T-cell (primary cell): ENCODE data around the gene SLCO2B1. TPM values are rescaled to one million over a fixed set of nuclear protein-coding genes. Genes with fewer than 3 reads are reported as not detected.

ENCODE experiments used
- ATAC-seq, 4 experiments: fragments of 200-7000 bp in 3 of 4; fragments of 150-1000 bp in 1 of 4; cut with Tn5 transposase; replicated peaks in 1 of 4; 1 replicate in 3 of 4; 2 replicates in 1 of 4; pipeline ENCODE4 v1.10.0; 2021; ENCODE audit warnings: moderate library complexity in 3 of 4, mild to moderate bottlenecking in 2 of 4, moderate number of reproducible peaks in 1 of 4
- CTCF ChIA-PET, 2 donors: fragments of 300-600 bp; sonication (Branson Sonifier 250); formaldehyde crosslinking; loops; one replicate each; lab custom pipeline; 2022; ENCODE audit warnings: antibody characterized with exemption in 2 of 2; lab: Charles Lee
- POLR2A ChIA-PET, 2 donors: fragments of 300-600 bp; sonication (Branson Sonifier 250); formaldehyde crosslinking; loops; one replicate each; lab custom pipeline; 2022; ENCODE audit warnings: antibody characterized with exemption in 2 of 2; lab: Charles Lee
- DNase-seq, 35 experiments: peaks; one replicate each; pipeline versions ENCODE4 v3.0.0 to v3.0.0-alpha.2; 2013 to 2023
- H3K27ac ChIP-seq: one replicate; pipeline ENCODE4 v1.5.1; 2013; ENCODE audit warnings: low read length
- H3K27me3 ChIP-seq, 2 experiments: replicated peaks in 1 of 2; 1 replicate in 1 of 2; 2 replicates in 1 of 2; pipeline versions ENCODE4 v1.6.1 to v1.7.0; 2013; ENCODE audit warnings: low read length in 1 of 2, mixed read lengths in 1 of 2; ENCODE audit not compliant: control insufficient read depth in 2 of 2, insufficient read depth in 2 of 2; ENCODE audit errors: extremely low read depth in 1 of 2
- H3K36me3 ChIP-seq, 2 donors: 1 replicate in 1 of 2; 2 replicates in 1 of 2; pipeline versions ENCODE4 v1.6.1 to v1.7.0; 2013; ENCODE audit warnings: low read length in 1 of 2; ENCODE audit not compliant: control insufficient read depth in 2 of 2, insufficient read depth in 1 of 2; ENCODE audit errors: extremely low read depth in 1 of 2
- H3K4me1 ChIP-seq, 2 experiments: 1 replicate in 1 of 2; 2 replicates in 1 of 2; pipeline versions ENCODE4 v1.6.1 to v1.7.0; 2013; ENCODE audit warnings: low read length in 2 of 2, mixed read lengths in 1 of 2; ENCODE audit not compliant: insufficient read depth in 2 of 2, control insufficient read depth in 1 of 2; ENCODE audit errors: extremely low read depth in 1 of 2
- H3K4me3 ChIP-seq, 2 donors: 1 replicate in 1 of 2; 2 replicates in 1 of 2; pipeline versions ENCODE4 v1.5.1 to v1.7.0; 2013; ENCODE audit warnings: mild to moderate bottlenecking in 2 of 2, low read length in 1 of 2, moderate library complexity in 1 of 2; ENCODE audit not compliant: control insufficient read depth in 1 of 2; ENCODE audit errors: extremely low read depth in 1 of 2
- H3K9me3 ChIP-seq: 2 replicates; pipeline ENCODE4 v1.7.0; 2013
- H3K27ac Mint-ChIP-seq, 2 donors: one replicate each; pipeline ENCODE4 v1.8.0; 2020 to 2021; ENCODE audit warnings: mild to moderate bottlenecking in 2 of 2, mixed read lengths in 2 of 2
- H3K27me3 Mint-ChIP-seq, 2 donors: one replicate each; pipeline ENCODE4 v1.8.0; 2021 to 2022; ENCODE audit warnings: mixed read lengths in 2 of 2
- H3K36me3 Mint-ChIP-seq: one replicate; pipeline ENCODE4 v1.8.0; 2021; ENCODE audit warnings: mixed read lengths
- H3K4me1 Mint-ChIP-seq, 3 donors: one replicate each; pipeline ENCODE4 v1.8.0; 2020 to 2022; ENCODE audit warnings: mixed read lengths in 3 of 3, mild to moderate bottlenecking in 1 of 3
- H3K4me3 Mint-ChIP-seq, 3 donors: one replicate each; pipeline ENCODE4 v1.8.0; 2020 to 2022; ENCODE audit warnings: mild to moderate bottlenecking in 3 of 3, mixed read lengths in 3 of 3, moderate library complexity in 3 of 3
- H3K9me3 Mint-ChIP-seq, 3 donors: one replicate each; pipeline ENCODE4 v1.8.0; 2020 to 2022; ENCODE audit warnings: mixed read lengths in 3 of 3
- WGBS: methylation state at CpG from one replicate; pipeline ENCODE4 v1.1.5; 2013; ENCODE audit warnings: missing lambda C conversion rate; ENCODE audit not compliant: insufficient coverage; 5-methylcytosine and 5-hydroxymethylcytosine counted together
- total RNA-seq, 35 experiments: library from RNA in 6 of 35; stranded (reverse) in 6 of 35; fragments of 120-200 nt in 1 of 35; gene quantifications; one replicate each; pipeline versions ENCODE4 v1.2.1 to v1.2.4 and lab custom pipeline; 2013 to 2026

Gene SLCO2B1
- total RNA-seq, 5 donors from 2014 or later (not counting 1 experiment from before 2014, with no cell fraction given) = 0.55 to 0.79 (median 0.63) TPM; not detected in 2

DNA sequence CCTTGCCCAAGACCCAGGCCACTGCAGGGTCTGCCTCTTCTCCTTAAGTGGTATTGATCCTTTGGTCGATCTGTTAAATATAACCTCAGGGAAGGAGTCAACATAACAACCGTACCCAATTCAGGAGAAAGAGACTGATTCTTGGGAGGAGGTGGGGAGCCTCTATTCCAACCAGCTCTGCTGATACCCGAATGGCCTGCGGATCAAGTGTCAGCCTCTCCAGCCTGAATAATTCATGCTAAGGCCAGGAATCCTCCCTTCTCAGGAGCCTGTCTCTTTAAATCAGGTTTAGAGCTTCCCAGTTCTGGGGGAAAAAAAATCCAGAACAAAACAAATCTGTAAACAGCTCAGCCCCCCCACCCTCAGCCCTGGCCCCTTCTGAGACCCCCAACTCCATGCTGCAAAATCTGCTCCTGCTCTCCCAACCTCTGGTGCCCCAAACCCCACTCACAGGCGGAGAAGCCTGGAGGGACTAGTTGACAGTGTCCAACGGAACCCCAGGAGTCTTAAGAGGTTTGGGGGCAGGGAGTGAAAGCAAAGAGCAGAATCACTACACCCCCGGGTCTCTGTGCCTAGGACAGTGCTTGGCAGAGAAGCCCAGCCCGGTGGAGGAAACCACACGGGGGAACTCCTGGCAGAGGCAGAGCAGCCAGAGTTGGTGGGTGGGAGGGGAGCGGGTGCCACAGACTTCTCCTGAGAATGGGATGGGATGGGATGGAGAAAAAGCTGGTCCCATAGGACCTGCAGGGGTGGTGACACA is 88.8 kb downstream of the SLCO2B1 start:
- H3K36me3 ChIP-seq = no peaks in the 10 kb centered on the region
- ChIA-PET CTCF (interaction anchor here (0.6 to 1.7 kb wide), 3 partner anchors 9 to 262 kb away, joined by 3 to 7 read pairs (median 7); no protein-coding TSS in a partner anchor), POLR2A (no interaction called here)
- H3K27ac Mint-ChIP-seq = no peak overlapping the region
- no peaks in the 10 kb centered on the region for H3K9me3 ChIP-seq
- H3K4me3 ChIP-seq = no peak overlapping the region
- H3K4me1 ChIP-seq = peaks cover 0 to 13% of the 10 kb centered on the region in 2 experiments
- H3K27ac ChIP-seq = no peak overlapping the region
- ATAC-seq (no peak), DNase-seq (no peak)
- H3K27me3 Mint-ChIP-seq = peaks cover 32 to 48% of the 10 kb centered on the region in 2 donors
- peaks cover 6 to 13% (median 10%) of the 10 kb centered on the region in 3 donors for H3K4me1 Mint-ChIP-seq
- peak overlapping the region; percentile 70 to 80 (median 70) for H3K4me3 Mint-ChIP-seq
- H3K27me3 ChIP-seq = peaks cover 10 to 61% of the 10 kb centered on the region in 2 experiments
- no peaks in the 10 kb centered on the region for H3K9me3 Mint-ChIP-seq
- no peaks in the 10 kb centered on the region for H3K36me3 Mint-ChIP-seq
- 42% methylated on average over 5 of the region's 10 CpGs for WGBS

- peak within 1 kb of the TSS; percentile 21 to 71 for H3K4me3 ChIP-seq
- WGBS = 1% methylated on average over 46 of the region's 58 CpGs
- H3K27me3 Mint-ChIP-seq = peaks cover 32 to 50% of the 10 kb centered on the region in 2 donors
These were observed 89.6 kb downstream of the SLCO2B1 start, which contains the start of gene TPBGL for GRCh38 chr11:75240311-75241035. Gene TPBGL (plus strand): TSS chr11:75240774. CDS start chr11:75241050, 276 bp downstream.

DNA sequence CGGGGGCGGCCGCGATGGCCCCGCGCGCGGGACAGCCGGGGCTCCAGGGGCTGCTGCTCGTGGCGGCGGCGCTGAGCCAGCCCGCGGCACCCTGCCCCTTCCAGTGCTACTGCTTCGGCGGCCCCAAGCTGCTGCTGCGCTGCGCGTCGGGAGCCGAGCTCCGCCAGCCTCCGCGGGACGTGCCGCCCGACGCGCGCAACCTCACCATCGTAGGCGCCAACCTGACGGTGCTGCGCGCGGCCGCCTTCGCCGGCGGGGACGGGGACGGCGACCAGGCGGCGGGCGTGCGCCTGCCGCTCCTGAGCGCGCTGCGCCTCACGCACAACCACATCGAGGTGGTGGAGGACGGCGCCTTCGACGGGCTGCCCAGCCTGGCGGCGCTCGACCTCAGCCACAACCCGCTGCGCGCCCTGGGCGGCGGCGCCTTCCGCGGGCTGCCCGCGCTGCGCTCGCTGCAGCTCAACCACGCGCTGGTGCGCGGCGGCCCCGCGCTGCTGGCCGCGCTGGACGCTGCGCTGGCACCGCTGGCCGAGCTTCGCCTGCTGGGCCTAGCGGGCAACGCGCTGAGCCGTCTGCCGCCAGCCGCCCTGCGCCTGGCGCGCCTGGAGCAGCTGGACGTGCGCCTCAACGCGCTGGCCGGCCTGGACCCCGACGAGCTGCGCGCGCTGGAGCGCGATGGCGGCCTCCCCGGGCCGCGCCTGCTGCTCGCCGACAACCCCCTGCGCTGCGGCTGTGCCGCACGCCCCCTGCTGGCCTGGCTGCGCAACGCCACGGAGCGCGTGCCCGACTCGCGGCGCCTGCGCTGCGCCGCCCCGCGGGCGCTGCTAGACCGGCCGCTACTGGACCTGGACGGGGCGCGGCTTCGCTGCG is 90.4 kb downstream of the SLCO2B1 start:
- Mint-ChIP-seq H3K27me3 (peaks cover 26 to 44% of the 10 kb centered on the region in 2 donors), H3K4me3 (peak overlapping the region; percentile 68 to 84 (median 73)), H3K27ac (no peak overlapping the region), H3K9me3 (no peaks in the 10 kb centered on the region), H3K4me1 (peaks cover 6 to 13% (median 10%) of the 10 kb centered on the region in 3 donors), H3K36me3 (no peaks in the 10 kb centered on the region)
- WGBS = 1% methylated on average over 140 of the region's 140 CpGs
- peaks cover 14 to 60% of the 10 kb centered on the region in 2 experiments for H3K27me3 ChIP-seq
- ChIA-PET CTCF (interaction anchor here (0.9 to 3.6 kb wide), 11 partner anchors 12 to 312 kb away, joined by 3 to 22 read pairs (median 3); no protein-coding TSS in a partner anchor), POLR2A (no interaction called here)
- no peaks in the 10 kb centered on the region for H3K9me3 ChIP-seq
- H3K36me3 ChIP-seq = no peaks in the 10 kb centered on the region
- ATAC-seq (peak; percentile 90 to 93 (median 92)), DNase-seq (peak in 34 of 35 experiments; percentile 67 to 92 (median 78))
- H3K27ac ChIP-seq = no peak overlapping the region
- peak overlapping the region; percentile 34 to 71 for H3K4me3 ChIP-seq
- peaks cover 0 to 13% of the 10 kb centered on the region in 2 experiments for H3K4me1 ChIP-seq

More at GRCh38 chr11:75240311-75241035, 89.6 kb downstream of the SLCO2B1 start, which contains the start of gene TPBGL:
- no peak within 1 kb of the TSS for H3K27ac Mint-ChIP-seq
- H3K4me1 ChIP-seq = peaks cover 0 to 13% of the 10 kb centered on the region in 2 experiments
- peaks cover 14 to 61% of the 10 kb centered on the region in 2 experiments for H3K27me3 ChIP-seq
- no peak within 1 kb of the TSS for H3K27ac ChIP-seq
- no peaks in the 10 kb centered on the region for H3K9me3 ChIP-seq
- no peaks in the 10 kb centered on the region for H3K36me3 Mint-ChIP-seq
- CTCF ChIA-PET = interaction anchor here (0.9 to 3.6 kb wide), 8 partner anchors 8 to 160 kb away, joined by 3 to 22 read pairs (median 4); no protein-coding TSS in a partner anchor
- POLR2A ChIA-PET = no interaction called here
- H3K9me3 Mint-ChIP-seq = no peaks in the 10 kb centered on the region
- peaks cover 6 to 13% (median 10%) of the 10 kb centered on the region in 3 donors for H3K4me1 Mint-ChIP-seq
- ATAC-seq (no peak), DNase-seq (no peak)
- H3K36me3 ChIP-seq = no peaks in the 10 kb centered on the region
- H3K4me3 Mint-ChIP-seq = peak within 1 kb of the TSS; percentile 70 to 84 (median 70)

DNA sequence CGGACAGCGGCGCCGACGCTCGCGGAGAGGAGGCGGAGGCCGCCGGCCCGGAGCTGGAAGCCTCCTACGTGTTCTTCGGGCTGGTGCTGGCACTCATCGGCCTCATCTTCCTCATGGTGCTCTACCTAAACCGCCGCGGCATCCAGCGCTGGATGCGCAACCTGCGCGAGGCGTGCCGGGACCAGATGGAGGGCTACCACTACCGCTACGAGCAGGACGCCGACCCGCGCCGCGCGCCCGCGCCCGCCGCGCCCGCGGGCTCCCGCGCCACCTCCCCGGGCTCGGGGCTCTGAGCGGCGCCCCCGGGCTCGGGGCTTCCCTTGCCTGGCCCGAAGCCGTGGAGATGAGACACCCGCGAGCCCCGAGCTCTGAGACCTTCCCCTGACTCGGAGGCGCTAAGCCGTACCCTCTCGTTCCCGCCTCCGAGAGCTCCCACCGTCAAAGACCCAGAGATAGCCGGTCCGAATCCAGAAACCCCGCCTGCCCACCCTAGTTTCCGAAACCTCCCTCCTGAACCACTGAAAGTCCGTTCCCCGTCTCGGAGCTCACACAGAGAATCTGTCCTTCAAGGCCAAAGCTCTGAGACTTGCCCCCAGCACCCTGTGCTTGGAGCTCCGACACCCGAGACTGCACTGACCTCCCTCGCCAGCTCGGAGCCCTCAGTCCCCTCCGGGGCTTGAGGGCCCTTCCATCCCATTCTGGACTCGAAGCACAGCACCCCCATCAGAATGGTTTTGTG is 91.2 kb downstream of the SLCO2B1 start:
- H3K4me3 Mint-ChIP-seq = peak overlapping the region; percentile 68 to 84 (median 75)
- Histone ChIP-seq H3K27ac (no peak overlapping the region), H3K36me3 (no peaks in the 10 kb centered on the region), H3K27me3 (peaks cover 14 to 52% of the 10 kb centered on the region in 2 experiments), H3K4me3 (peak overlapping the region; percentile 34 to 71), H3K4me1 (peaks cover 0 to 13% of the 10 kb centered on the region in 2 experiments), H3K9me3 (no peaks in the 10 kb centered on the region)
- ATAC-seq = peak; percentile 33 to 54 (median 44)
- H3K9me3 Mint-ChIP-seq = no peaks in the 10 kb centered on the region
- H3K36me3 Mint-ChIP-seq = no peaks in the 10 kb centered on the region
- ChIA-PET POLR2A (interaction anchor here in 1 of 2 donors (0.9 kb wide), 1 partner anchor 12 kb away, joined by 5 read pairs; no protein-coding TSS in a partner anchor), CTCF (interaction anchor here (0.5 to 3.6 kb wide), 13 partner anchors 12 to 312 kb away, joined by 3 to 22 read pairs (median 4); no protein-coding TSS in a partner anchor)
- 10% methylated on average over 72 of the region's 72 CpGs for WGBS
- H3K4me1 Mint-ChIP-seq = peaks cover 6 to 13% (median 10%) of the 10 kb centered on the region in 3 donors
- peak in 4 of 35 experiments; percentile 20 to 35 (median 28) for DNase-seq
- H3K27ac Mint-ChIP-seq = peak overlapping the region in 1 of 2 donors; percentile 39
- H3K27me3 Mint-ChIP-seq = peaks cover 26 to 42% of the 10 kb centered on the region in 2 donors
